Measurements from ENCODE around the gene SSTR5. TPM values are rescaled to one million over a fixed set of nuclear protein-coding genes. Genes with fewer than 3 reads are reported as not detected.

Gene SSTR5
- total and polyA plus RNA-seq, 2 of the 4 experiments (the other 2 are of a cell fraction), result not detected

- Histone ChIP-seq H2AFZ (replicated peaks; ENCODE audit: low read length, poor library complexity) (no peak overlapping the region), H4K20me1 (ENCODE audit: insufficient read depth, low read length) (peaks cover 2% of the 10 kb centered on the region), H3K9me3 (ENCODE audit: control insufficient read depth, insufficient read depth, low read length) (no peaks in the 10 kb centered on the region; the same call in 1 of the 2 replicates), H4K91ac (ENCODE audit: insufficient read depth, low read depth, low read length) (no peak overlapping the region), H3K27me3 (ENCODE audit: control insufficient read depth, insufficient read depth, low read length) (peaks cover 26% of the 10 kb centered on the region; the same call in 1 of the 2 replicates), H3K14ac (replicated peaks; ENCODE audit: low read depth, low read length) (no peak overlapping the region), H4K8ac (ENCODE audit: low read depth in 2 of 2, low read length in 2 of 2) (no peak overlapping the region), H3K79me1 (ENCODE audit: low read depth in 1 of 2, low read length in 2 of 2) (no peaks in the 10 kb centered on the region), H3K23ac (ENCODE audit: low read depth, low read length) (no peak overlapping the region), H2BK20ac (ENCODE audit: low read depth, low read length) (no peak overlapping the region), H3K27ac (ENCODE audit: insufficient read depth, low read length) (no peak overlapping the region), H3K9ac (ENCODE audit: low read depth, low read length) (no peak overlapping the region), H3K4me2 (ENCODE audit: low read depth, low read length) (no peak overlapping the region), H3K9me1 (ENCODE audit: insufficient read depth, low read length) (no peaks in the 10 kb centered on the region), H2AK9ac (replicated peaks; ENCODE audit: low read depth, low read length, poor library complexity) (no peak overlapping the region), H3K56ac (ENCODE audit: extremely low read depth, insufficient read depth, low read length) (no peak overlapping the region), H3K18ac (ENCODE audit: low read depth, low read length) (no peak overlapping the region), H2BK120ac (ENCODE audit: low read depth, low read length) (no peak overlapping the region), H4K5ac (ENCODE audit: low read depth, low read length) (no peak overlapping the region), H2AK5ac (ENCODE audit: low read depth, low read length) (no peak overlapping the region), H2BK5ac (ENCODE audit: low read depth, low read length, poor library complexity, severe bottlenecking) (no peak overlapping the region), H2BK15ac (ENCODE audit: low read depth, low read length) (no peak overlapping the region), H3K4ac (ENCODE audit: low read depth, low read length) (no peak overlapping the region), H3K4me3 (ENCODE audit: insufficient read depth, low read depth, low read length) (no peak overlapping the region), H3K36me3 (ENCODE audit: control insufficient read depth, insufficient read depth, low read length) (no peaks in the 10 kb centered on the region), H3K4me1 (ENCODE audit: control insufficient read depth, insufficient read depth, low read length) (no peaks in the 10 kb centered on the region)
- dilution Hi-C loops (cut with HindIII; ENCODE audit: low sequenced_read_pairs, unreplicated experiment), result no loop called here
- 80% methylated on average over 4 of the region's 15 CpGs; no CpG with 5 or more reads in 1 of the 2 experiments for WGBS, 2 experiments (ENCODE audit: extremely low coverage in 2 of 2, insufficient read length in 1 of 2)
- no peak for DNase-seq
- intact Hi-C loops (cut with micrococcal nuclease), result no loop called here
- CTCF ChIA-PET, result no interaction called here
- TF ChIP-seq SMC3 (IDR thresholded peaks at IDR 0.05; ENCODE audit: low read depth, low read length) (no peak), RCOR1 (IDR thresholded peaks at IDR 0.05; ENCODE audit: insufficient replicate concordance, low read length) (no peak), RFX5 (IDR thresholded peaks at IDR 0.05; ENCODE audit: low read depth, low read length) (no peak), MAZ (IDR thresholded peaks at IDR 0.05; ENCODE audit: borderline replicate concordance, low read depth, low read length) (no peak), FOS (IDR thresholded peaks at IDR 0.05; ENCODE audit: low read depth, low read length) (no peak), POLR2A (IDR thresholded peaks at IDR 0.05; ENCODE audit: low read depth, low read length) (no peak)
- BruUV-seq (replicated peaks), result no TSS peak
- in situ Hi-C loops (cut with MboI; ENCODE audit: low sequenced_read_pairs), result no loop called here
- ATAC-seq (ENCODE audit: low read depth), result no peak
- POLR2A ChIA-PET (ENCODE audit: unreplicated experiment), result no interaction called here
Measured at GRCh38 chr16:1028056-1028455, 44.5 kb upstream of the SSTR5 start.

Data from IMR-90 (cell line).